ENCODE results near the gene CUX1.

CUX1 gene

DNA sequence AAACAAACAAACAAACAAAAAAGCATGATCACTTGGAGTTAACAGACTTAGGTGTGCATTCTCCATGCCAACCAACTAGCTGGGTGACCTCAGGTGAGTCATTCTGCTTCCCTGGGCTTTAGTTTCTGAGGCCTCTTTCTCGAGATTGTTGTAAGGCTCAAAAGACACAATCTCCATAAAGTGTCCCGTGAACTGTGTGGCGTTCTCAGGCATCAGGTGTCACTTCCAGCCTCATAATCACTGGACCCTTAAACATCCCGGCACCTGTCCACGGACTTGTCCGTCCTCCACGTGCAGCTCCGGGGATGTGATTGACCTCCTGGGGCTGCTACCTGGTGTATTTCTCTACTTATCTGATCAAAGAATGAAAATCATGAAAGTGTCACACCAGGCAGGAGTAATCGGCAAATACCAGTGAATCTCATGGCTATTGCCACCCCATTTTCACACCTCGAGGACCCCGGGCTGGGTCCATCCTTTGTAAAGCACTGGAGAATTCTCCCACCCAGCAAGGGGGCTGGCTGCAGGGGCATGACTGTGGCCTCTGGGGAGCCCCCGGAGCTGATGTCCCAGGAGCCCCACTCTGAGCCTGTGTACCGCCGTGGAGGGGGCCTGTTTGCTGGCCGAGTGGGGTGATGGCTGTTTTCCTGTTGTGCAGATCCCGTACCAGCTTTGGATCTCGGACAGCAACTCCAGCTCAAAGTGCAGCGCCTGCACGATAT lies 279.4 kb downstream of the CUX1 start:
- no peaks in the 10 kb centered on the region for H3K27me3 ChIP-seq (ENCODE audit: control insufficient read depth, low read length)
- H3K9me3 ChIP-seq (ENCODE audit: control insufficient read depth, insufficient read depth, low read length), result no peaks in the 10 kb centered on the region
- H3F3A ChIP-seq (ENCODE audit: control insufficient read depth, insufficient read depth), result no peaks in the 10 kb centered on the region
- H3K9me2 ChIP-seq (replicated peaks; ENCODE audit: control insufficient read depth, low read length), result no peaks in the 10 kb centered on the region
- H3K27ac ChIP-seq (ENCODE audit: low read depth, low read length), result no peak overlapping the region
- peaks cover 72% of the 10 kb centered on the region for H3K36me3 ChIP-seq (ENCODE audit: control insufficient read depth, low read length)
- no peaks in the 10 kb centered on the region for H3K4me1 ChIP-seq (ENCODE audit: control insufficient read depth, low read length)
- no peak overlapping the region for H3K4me2 ChIP-seq (ENCODE audit: low read length)
- no peak for TF ChIP-seq CTCF (IDR thresholded peaks at IDR 0.05; ENCODE audit: low read depth, low read length, poor library complexity, severe bottlenecking)
- no peak for TF ChIP-seq EZH2phosphoT487 (IDR thresholded peaks at IDR 0.05; ENCODE audit: borderline replicate concordance, low read length)
- H4K20me1 ChIP-seq (ENCODE audit: control insufficient read depth, insufficient read depth, low read depth, low read length), result no peaks in the 10 kb centered on the region
- no peak overlapping the region for H3K4me3 ChIP-seq (ENCODE audit: low read length)
- peaks cover 35% of the 10 kb centered on the region for H3K79me2 ChIP-seq (ENCODE audit: control insufficient read depth, low read length)

DNA sequence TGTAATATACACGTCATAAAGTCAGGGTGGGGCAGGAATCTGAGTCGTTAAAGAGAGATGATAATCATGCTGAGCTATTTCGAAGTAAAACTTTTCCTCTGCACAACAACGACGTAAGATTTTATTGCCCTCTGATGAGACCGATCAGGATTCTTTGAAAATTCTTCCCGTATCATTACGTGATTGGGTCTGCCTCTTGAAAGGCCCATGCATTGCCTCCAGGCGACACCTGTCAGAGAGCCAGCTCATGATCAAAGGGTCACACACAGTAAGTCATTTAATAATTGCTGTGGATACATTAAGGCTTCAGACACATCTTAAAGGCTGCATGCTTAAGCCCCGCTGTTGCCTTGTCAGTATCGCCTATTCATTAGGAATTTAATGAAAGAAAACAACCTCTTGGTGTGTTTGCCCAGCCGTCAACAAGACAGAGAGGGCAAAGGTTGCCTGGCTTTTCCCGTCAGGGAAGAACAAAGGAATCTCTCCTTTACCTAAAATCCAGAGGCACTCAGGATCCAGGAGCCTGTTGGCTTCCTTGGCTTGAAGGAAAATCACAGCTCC lies 280.3 kb downstream of the CUX1 start:
- H3K9me3 ChIP-seq (ENCODE audit: control insufficient read depth, insufficient read depth, low read length), result no peaks in the 10 kb centered on the region
- no peaks in the 10 kb centered on the region for H3F3A ChIP-seq (ENCODE audit: control insufficient read depth, insufficient read depth)
- no peaks in the 10 kb centered on the region for H3K27me3 ChIP-seq (ENCODE audit: control insufficient read depth, low read length)
- no peak overlapping the region for H3K4me2 ChIP-seq (ENCODE audit: low read length)
- peaks cover 75% of the 10 kb centered on the region for H3K36me3 ChIP-seq (ENCODE audit: control insufficient read depth, low read length)
- no peak overlapping the region for H3K4me3 ChIP-seq (ENCODE audit: low read length)
- TF ChIP-seq CTCF (IDR thresholded peaks at IDR 0.05; ENCODE audit: low read depth, low read length, poor library complexity, severe bottlenecking), result no peak
- no peak for TF ChIP-seq EZH2phosphoT487 (IDR thresholded peaks at IDR 0.05; ENCODE audit: borderline replicate concordance, low read length)
- no peaks in the 10 kb centered on the region for H3K4me1 ChIP-seq (ENCODE audit: control insufficient read depth, low read length)
- no peak overlapping the region for H3K27ac ChIP-seq (ENCODE audit: low read depth, low read length)
- no peaks in the 10 kb centered on the region for H3K9me2 ChIP-seq (replicated peaks; ENCODE audit: control insufficient read depth, low read length)
- peaks cover 28% of the 10 kb centered on the region for H3K79me2 ChIP-seq (ENCODE audit: control insufficient read depth, low read length)
- no peaks in the 10 kb centered on the region for H4K20me1 ChIP-seq (ENCODE audit: control insufficient read depth, insufficient read depth, low read depth, low read length)

- H4K20me1 ChIP-seq (ENCODE audit: control insufficient read depth, insufficient read depth, low read depth, low read length), result no peaks in the 10 kb centered on the region
- no peaks in the 10 kb centered on the region; the same call in 1 of the 2 replicates for H3F3A ChIP-seq (ENCODE audit: control insufficient read depth, insufficient read depth)
- TF ChIP-seq CTCF (IDR thresholded peaks at IDR 0.05; ENCODE audit: low read depth, low read length, poor library complexity, severe bottlenecking) (no peak), EZH2phosphoT487 (IDR thresholded peaks at IDR 0.05; ENCODE audit: borderline replicate concordance, low read length) (no peak)
- peaks cover 21% of the 10 kb centered on the region for H3K79me2 ChIP-seq (ENCODE audit: control insufficient read depth, low read length)
- H3K9me3 ChIP-seq (ENCODE audit: control insufficient read depth, insufficient read depth, low read length), result no peaks in the 10 kb centered on the region
- H3K27me3 ChIP-seq (ENCODE audit: control insufficient read depth, low read length), result no peaks in the 10 kb centered on the region
- no peak overlapping the region for H3K4me3 ChIP-seq (ENCODE audit: low read length)
- no peak overlapping the region for H3K4me2 ChIP-seq (ENCODE audit: low read length)
- H3K4me1 ChIP-seq (ENCODE audit: control insufficient read depth, low read length), result no peaks in the 10 kb centered on the region
- peaks cover 81% of the 10 kb centered on the region for H3K36me3 ChIP-seq (ENCODE audit: control insufficient read depth, low read length)
- no peaks in the 10 kb centered on the region for H3K9me2 ChIP-seq (replicated peaks; ENCODE audit: control insufficient read depth, low read length)
- no peak overlapping the region for H3K27ac ChIP-seq (ENCODE audit: low read depth, low read length)
Measured at GRCh38 chr7:102098986-102099385, 281.6 kb downstream of the CUX1 start.
